ENCODE data around the gene RCSD1.

Gene RCSD1

GRCh38 chr1:167713330-167714081 is 83.5 kb downstream of the RCSD1 start:
- CTCF ChIA-PET = interaction anchor here (1.0 to 6.5 kb wide), 11 partner anchors 9 to 369 kb away, joined by 3 to 31 read pairs (median 4); no protein-coding TSS in a partner anchor
- TF ChIP-seq CTCF (IDR thresholded peaks at IDR 0.05; ENCODE audit: control extremely low read depth, extremely low read depth, low read depth, missing control alignments) = no peak
- POLR2A ChIA-PET = interaction anchor here (0.6 to 0.7 kb wide), 2 partner anchors 254 to 1749 kb away, joined by 3 to 4 read pairs; no protein-coding TSS in a partner anchor
- DNase-seq (ENCODE audit: extremely low spot score) = no peak

GRCh38 chr1:167714098-167714438 is 84.0 kb downstream of the RCSD1 start:
- DNase-seq (ENCODE audit: extremely low spot score) = no peak
- POLR2A ChIA-PET = interaction anchor here (0.6 to 0.7 kb wide), 3 partner anchors 31 to 1749 kb away, joined by 3 to 4 read pairs (median 3); no protein-coding TSS in a partner anchor
- TF ChIP-seq CTCF (IDR thresholded peaks at IDR 0.05; ENCODE audit: control extremely low read depth, extremely low read depth, low read depth, missing control alignments) = no peak
- CTCF ChIA-PET = interaction anchor here (1.0 to 6.5 kb wide), 12 partner anchors 10 to 368 kb away, joined by 3 to 31 read pairs (median 4); no protein-coding TSS in a partner anchor

- ChIA-PET POLR2A (interaction anchor here (0.7 kb wide), 2 partner anchors 32 to 1748 kb away, joined by 3 read pairs; no protein-coding TSS in a partner anchor), CTCF (interaction anchor here (1.0 to 6.5 kb wide), 24 partner anchors 10 to 521 kb away, joined by 3 to 31 read pairs (median 4); no protein-coding TSS in a partner anchor)
- no peak for TF ChIP-seq CTCF (IDR thresholded peaks at IDR 0.05; ENCODE audit: control extremely low read depth, extremely low read depth, low read depth, missing control alignments)
- peak; percentile 70 for DNase-seq (ENCODE audit: extremely low spot score)
Observed at GRCh38 chr1:167714439-167715156, 84.6 kb downstream of the RCSD1 start.

GRCh38 chr1:167715157-167715999 is 85.3 kb downstream of the RCSD1 start:
- POLR2A ChIA-PET = no interaction called here
- CTCF ChIA-PET = interaction anchor here (1.0 to 6.5 kb wide), 21 partner anchors 10 to 520 kb away, joined by 3 to 31 read pairs (median 4); no protein-coding TSS in a partner anchor
- DNase-seq (ENCODE audit: extremely low spot score) = peak; percentile 76
- peak; percentile 90 for TF ChIP-seq CTCF (IDR thresholded peaks at IDR 0.05; ENCODE audit: control extremely low read depth, extremely low read depth, low read depth, missing control alignments)

- ChIA-PET CTCF (interaction anchor here (0.7 to 6.5 kb wide), 15 partner anchors 9 to 520 kb away, joined by 3 to 31 read pairs (median 3); no protein-coding TSS in a partner anchor), POLR2A (interaction anchor here (0.7 kb wide), 2 partner anchors 206 to 520 kb away, joined by 3 to 4 read pairs; no protein-coding TSS in a partner anchor)
- TF ChIP-seq CTCF (IDR thresholded peaks at IDR 0.05; ENCODE audit: control extremely low read depth, extremely low read depth, low read depth, missing control alignments) = no peak
- DNase-seq (ENCODE audit: extremely low spot score) = no peak
Observed at GRCh38 chr1:167716000-167716271, 85.9 kb downstream of the RCSD1 start.

Data from GM10248 (cell line).